HG02885 (cell line): ENCODE data around the gene EPC2.

Experiments used
- ATAC-seq: cut with Tn5 transposase; IDR thresholded peaks from one replicate; pipeline ENCODE4 v1.9.1; 2021; ENCODE audit warnings: mild to moderate bottlenecking; ENCODE audit not compliant: unreplicated experiment, poor library complexity

The EPC2 gene

GRCh38 chr2:148796735-148797512 lies 152.4 kb downstream of the EPC2 start:
- ATAC-seq: no peak

GRCh38 chr2:148802448-148803220 lies 158.1 kb downstream of the EPC2 start:
- ATAC-seq: no peak

GRCh38 chr2:148810081-148810480 lies 165.5 kb downstream of the EPC2 start:
- ATAC-seq: no peak

- no peak for ATAC-seq
These were observed 167.8 kb downstream of the EPC2 start for GRCh38 chr2:148812306-148812705.

GRCh38 chr2:148813603-148814065 lies 169.1 kb downstream of the EPC2 start:
- peak; percentile 99 for ATAC-seq

- no peak for ATAC-seq
These were observed 169.8 kb downstream of the EPC2 start for GRCh38 chr2:148814143-148814859.

- no peak for ATAC-seq
These were observed 170.4 kb downstream of the EPC2 start for GRCh38 chr2:148814860-148815419.

- no peak for ATAC-seq
These were observed 171.6 kb downstream of the EPC2 start for GRCh38 chr2:148816176-148816575.

GRCh38 chr2:148817210-148817708 lies 172.7 kb downstream of the EPC2 start:
- ATAC-seq: no peak

- ATAC-seq: no peak
These were observed 174.6 kb downstream of the EPC2 start for GRCh38 chr2:148819019-148819585.

GRCh38 chr2:148824190-148824589 lies 179.6 kb downstream of the EPC2 start:
- no peak for ATAC-seq

- ATAC-seq: no peak
These were observed 182.2 kb downstream of the EPC2 start for GRCh38 chr2:148826791-148827190.

- no peak for ATAC-seq
These were observed 184.4 kb downstream of the EPC2 start for GRCh38 chr2:148828941-148829340.

GRCh38 chr2:148829618-148830017 lies 185.1 kb downstream of the EPC2 start:
- no peak for ATAC-seq

GRCh38 chr2:148832637-148833036 lies 188.1 kb downstream of the EPC2 start:
- no peak for ATAC-seq
